K562 (cell line): Measurements from ENCODE around the gene MACROD2. TPM values are rescaled to one million over a fixed set of nuclear protein-coding genes. Genes with fewer than 3 reads are reported as not detected.

Experiments
- ATAC-seq: fragments of 200-7000 bp; cut with Tn5 transposase; 3 replicates; pipeline ENCODE4 v1.9.1; 2020; ENCODE audit warnings: moderate library complexity
- BruUV-seq: library from RNA; stranded (reverse); fragments of 400-500 nt; replicated peaks from 2 replicates; lab custom pipeline; 2021; lab: Mats Ljungman, UMichigan
- CTCF ChIA-PET: fragments of 300-600 bp; formaldehyde crosslinking; extraction: SDS; loops from one replicate; lab custom pipeline; 2021; ENCODE audit warnings: low intra/inter-chr PET ratio; lab: Yijun Ruan, JAX
- POLR2A ChIA-PET: fragments of 300-600, 350-650 bp; sonication (Branson Sonifier 250); formaldehyde crosslinking; extraction: SDS; loops from one replicate; lab custom pipeline; 2021; ENCODE audit warnings: antibody characterized with exemption, inconsistent platforms; lab: Yijun Ruan, JAX
- DNase-seq, 4 experiments: peaks; one replicate each; pipeline versions ENCODE4 v3.0.0 to v3.0.0-alpha.2; 2011 to 2018; ENCODE audit warnings: low spot score in 3 of 4, mixed read lengths in 3 of 4; ENCODE audit errors: extremely low read depth in 1 of 4
- FAIRE-seq: peaks from 2 replicates; lab custom pipeline; 2011; peaks lifted over from hg19 to GRCh38; lab: Jason Lieb, UNC
- H2AFZ ChIP-seq: 2 replicates; pipeline ENCODE4 v1.6.0; 2011; ENCODE audit warnings: low read depth, low read length, control low read depth, inconsistent platforms
- H3K27ac ChIP-seq: fragments of 200-600 bp; 3 replicates; pipeline ENCODE4 v1.8.0; 2011; ENCODE audit warnings: low read depth, mild to moderate bottlenecking, control low read depth, inconsistent platforms, low read length, moderate library complexity, mixed read lengths; ENCODE audit errors: extremely low read depth
- H3K27me3 ChIP-seq, 2 experiments: fragments of 300-600 bp in 1 of 2; 2 replicates in 1 of 2; 3 replicates in 1 of 2; pipeline versions ENCODE4 v1.6.0 to v1.8.0; 2011; ENCODE audit warnings: inconsistent platforms in 2 of 2, low read length in 2 of 2, mild to moderate bottlenecking in 1 of 2, mixed read lengths in 1 of 2, moderate library complexity in 1 of 2; ENCODE audit not compliant: control insufficient read depth in 2 of 2, insufficient read depth in 2 of 2
- H3K36me3 ChIP-seq: fragments of 300-600 bp; 3 replicates; pipeline ENCODE4 v1.8.0; 2011; ENCODE audit warnings: mild to moderate bottlenecking, low read length, inconsistent platforms; ENCODE audit not compliant: control insufficient read depth, insufficient read depth
- H3K4me1 ChIP-seq, 2 experiments: fragments of 200-600 bp in 1 of 2; replicated peaks in 1 of 2; 2 replicates in 1 of 2; 3 replicates in 1 of 2; pipeline versions ENCODE4 v1.5.1 to v1.8.0; 2011; ENCODE audit warnings: inconsistent platforms in 2 of 2, low read length in 2 of 2, mild to moderate bottlenecking in 1 of 2, mixed read lengths in 1 of 2, moderate library complexity in 1 of 2; ENCODE audit not compliant: control insufficient read depth in 2 of 2, insufficient read depth in 2 of 2
- H3K4me2 ChIP-seq: 2 replicates; pipeline ENCODE4 v1.6.1; 2011; ENCODE audit warnings: low read length, control low read depth, inconsistent platforms, mixed read lengths; ENCODE audit not compliant: insufficient read depth
- H3K4me3 ChIP-seq: fragments of 200-600 bp; sonication (generic), shearing (Covaris generic); 2 replicates; pipeline ENCODE4 v1.5.1; 2016; ENCODE audit warnings: control low read depth, inconsistent platforms
- H3K79me2 ChIP-seq: fragments of 200-600 bp; 3 replicates; pipeline ENCODE4 v1.8.0; 2011; ENCODE audit warnings: low read length, inconsistent platforms; ENCODE audit not compliant: control insufficient read depth, insufficient read depth
- H3K9ac ChIP-seq, 2 experiments: 2 replicates each; pipeline versions ENCODE4 v1.6.0 to v1.6.1; 2011; ENCODE audit warnings: low read depth in 2 of 2, low read length in 2 of 2, control low read depth in 1 of 2, inconsistent platforms in 1 of 2, mild to moderate bottlenecking in 1 of 2, mixed read lengths in 1 of 2; ENCODE audit not compliant: insufficient read depth in 1 of 2
- H3K9me1 ChIP-seq: one replicate; pipeline ENCODE4 v1.6.0; 2011; ENCODE audit warnings: inconsistent platforms, mild to moderate bottlenecking, low read length, moderate library complexity; ENCODE audit not compliant: control insufficient read depth, insufficient read depth
- H3K9me3 ChIP-seq: replicated peaks from 2 replicates; pipeline ENCODE4 v1.5.1; 2011; ENCODE audit warnings: low read depth, low read length, inconsistent platforms; ENCODE audit not compliant: control insufficient read depth, insufficient read depth
- H4K20me1 ChIP-seq: replicated peaks from 2 replicates; pipeline ENCODE4 v1.6.1; 2011; ENCODE audit warnings: low read length, inconsistent platforms, mixed read lengths; ENCODE audit not compliant: control insufficient read depth, insufficient read depth
- DIDO1 ChIP-seq: fragments of 450-650 bp; IDR thresholded peaks from 2 replicates; pipeline ENCODE4 v1.6.1; 2016; ENCODE audit warnings: low read depth, missing biosample characterization, missing genetic modification characterization
- HDAC1 ChIP-seq, 2 experiments: fragments of 450-650 bp; IDR thresholded peaks; 2 replicates each; pipeline ENCODE4 v1.6.1; 2016 to 2017; ENCODE audit warnings: inconsistent platforms in 1 of 2, mild to moderate bottlenecking in 1 of 2, moderate library complexity in 1 of 2
- KAT8 ChIP-seq: fragments of 450-650 bp; IDR thresholded peaks from 2 replicates; pipeline ENCODE4 v1.6.1; 2016; ENCODE audit warnings: low read depth, mild to moderate bottlenecking
- MTA2 ChIP-seq: fragments of 450-650 bp; IDR thresholded peaks from 2 replicates; pipeline ENCODE4 v1.6.1; 2016; ENCODE audit warnings: low read depth
- NFYB ChIP-seq: IDR thresholded peaks from 2 replicates; pipeline ENCODE4 v1.6.1; 2011; ENCODE audit warnings: mild to moderate bottlenecking, moderate library complexity; ENCODE audit not compliant: insufficient read length; ENCODE audit errors: extremely low read depth
- NR2F6 ChIP-seq: fragments of 450-650 bp; formaldehyde crosslinking; IDR thresholded peaks from 2 replicates; pipeline ENCODE4 v1.4.0; 2020; ENCODE audit warnings: mild to moderate bottlenecking
- RBM25 ChIP-seq: fragments of 200-400 bp; formaldehyde crosslinking; IDR thresholded peaks from 2 replicates; pipeline ENCODE4 v1.6.1; 2018; ENCODE audit warnings: low read length, low read depth, moderate library complexity; ENCODE audit not compliant: severe bottlenecking
- SIN3A ChIP-seq, 2 experiments: fragments of 150-350 bp in 1 of 2; IDR thresholded peaks; 2 replicates each; pipeline ENCODE4 v1.6.1; 2011 to 2016; ENCODE audit warnings: borderline replicate concordance in 2 of 2, low read depth in 2 of 2, low read length in 2 of 2, mild to moderate bottlenecking in 2 of 2, moderate library complexity in 2 of 2; ENCODE audit not compliant: control insufficient read depth in 1 of 2
- SP2 ChIP-seq: IDR thresholded peaks from 2 replicates; pipeline ENCODE4 v1.6.1; 2011; ENCODE audit warnings: mild to moderate bottlenecking, low read depth, low read length, moderate library complexity; ENCODE audit not compliant: poor library complexity, severe bottlenecking; ENCODE audit errors: extremely low read depth
- TSC22D4 ChIP-seq: fragments of 450-650 bp; IDR thresholded peaks from 2 replicates; pipeline ENCODE4 v1.6.1; 2016; ENCODE audit warnings: missing genetic modification characterization, missing biosample characterization, control low read depth
- ZNF384 ChIP-seq: IDR thresholded peaks from 2 replicates; pipeline ENCODE4 v1.6.1; 2012; ENCODE audit warnings: low read depth, low read length, improper control_type of control experiment
- ZNF583 ChIP-seq: fragments of 250-450 bp; sonication (Bioruptor Pico); IDR thresholded peaks from 2 replicates; pipeline ENCODE4 v1.4.0; 2020
- whole genome bisulfite sequencing: fragments of 100-300 bp; shearing (Covaris generic); methylation state at CpG from one replicate; pipeline ENCODE4 v1.1.6; 2016; ENCODE audit warnings: low coverage, mixed read lengths; ENCODE audit not compliant: insufficient coverage; ENCODE audit errors: missing lambda C conversion rate; 5-methylcytosine and 5-hydroxymethylcytosine counted together
- in situ Hi-C: fragments of 300-500 bp; cut with MboI; formaldehyde crosslinking; loops from 4 replicates; pipeline ENCODE4 v1.15.0; 2018; ENCODE audit warnings: inconsistent platforms, mixed read lengths
- intact Hi-C: fragments of 100-400 bp; cut with micrococcal nuclease; formaldehyde crosslinking; loops from 2 replicates; pipeline ENCODE4 v1.14.2; 2022
- polyA plus RNA-seq, 8 experiments: library from polyadenylated mRNA; depleted of rRNA in 4 of 8; stranded (reverse) in 5 of 8; unstranded in 3 of 8; fragments of >200 nt; fragmentation: Nextera tagmentation in 2 of 8; fragmentation: Illumina TruSeq in 1 of 8; extraction: Ambion mirVana in 2 of 8; extraction: Trizol in 1 of 8; gene quantifications; 2 replicates each; pipeline versions ENCODE4 v1.2.1 to v1.2.3, GENCODE V29; 2011 to 2014; ENCODE audit warnings: inconsistent platforms in 1 of 8, missing spikeins in 1 of 8
- total RNA-seq, 7 experiments: library from RNA; depleted of rRNA in 6 of 7; stranded (reverse); fragments of >200 nt in 6 of 7; fragmentation: Illumina TruSeq in 2 of 7; extraction: Trizol in 2 of 7; gene quantifications; 2 replicates each; pipeline versions ENCODE4 v1.2.1 to v1.2.3, GENCODE V29; 2011 to 2021; ENCODE audit warnings: low replicate concordance in 1 of 7

MACROD2 gene
- total and polyA plus RNA-seq, 9 of the 15 experiments (the other 6 are each of a cell fraction or from before 2014, with no cell fraction given) = not detected

- no peak for TF ChIP-seq ZNF583 (CRISPR knock-in tag)
- TF ChIP-seq ZNF384 = no peak
- TF ChIP-seq, all 486 proteins: peak for 0
Measured at GRCh38 chr20:15616626-15617025, 1621.3 kb downstream of the MACROD2 start (continued).

- no peak for FAIRE-seq
Measured at GRCh38 chr20:15618110-15618509, 1622.8 kb downstream of the MACROD2 start.

GRCh38 chr20:15618912-15619311 is 1623.6 kb downstream of the MACROD2 start:
- no peaks in the 10 kb centered on the region for H3K79me2 ChIP-seq
- FAIRE-seq = no peak

More at GRCh38 chr20:15618110-15618509, 1622.8 kb downstream of the MACROD2 start:
- H3K36me3 ChIP-seq = no peaks in the 10 kb centered on the region
- H3K27ac ChIP-seq = no peak overlapping the region
- H3K4me3 ChIP-seq = no peak overlapping the region
- ChIA-PET CTCF (no interaction called here), POLR2A (no interaction called here)
- no peak overlapping the region for H2AFZ ChIP-seq
- WGBS = 0% methylated on average over 1 of the region's 2 CpGs
- in situ Hi-C loops = no loop called here
- no peak overlapping the region for H3K4me2 ChIP-seq
- H3K27me3 ChIP-seq = no peaks in the 10 kb centered on the region
- H3K4me1 ChIP-seq = no peaks in the 10 kb centered on the region
- H4K20me1 ChIP-seq = no peaks in the 10 kb centered on the region
- no peaks in the 10 kb centered on the region for H3K9me1 ChIP-seq
- ATAC-seq (no peak), DNase-seq (no peak)
- no peak overlapping the region for H3K9ac ChIP-seq
- BruUV-seq = no TSS peak
- intact Hi-C loops = no loop called here
- no peaks in the 10 kb centered on the region for H3K9me3 ChIP-seq
- TF ChIP-seq SIN3A (IDR thresholded peaks at IDR 0.05; ENCODE audit: borderline replicate concordance in 2 of 2, control insufficient read depth in 1 of 2, low read depth in 2 of 2, low read length in 2 of 2) (no peak), TSC22D4 (tag) (no peak), HDAC1 (IDR thresholded peaks at IDR 0.05) (no peak)
- H3K79me2 ChIP-seq = no peaks in the 10 kb centered on the region

More at GRCh38 chr20:15618912-15619311, 1623.6 kb downstream of the MACROD2 start:
- POLR2A ChIA-PET = no interaction called here
- BruUV-seq = no TSS peak
- Histone ChIP-seq H3K27ac (no peak overlapping the region), H3K4me2 (no peak overlapping the region), H3K36me3 (no peaks in the 10 kb centered on the region), H3K9me3 (no peaks in the 10 kb centered on the region), H2AFZ (no peak overlapping the region), H3K9me1 (no peaks in the 10 kb centered on the region), H3K4me3 (no peak overlapping the region), H3K9ac (no peak overlapping the region), H4K20me1 (no peaks in the 10 kb centered on the region), H3K4me1 (no peaks in the 10 kb centered on the region), H3K27me3 (no peaks in the 10 kb centered on the region)
- CTCF ChIA-PET = no interaction called here
- no peak for ATAC-seq
- no peak for TF ChIP-seq KAT8
- TF ChIP-seq DIDO1 (tag) = no peak
- no peak for TF ChIP-seq RBM25
- no peak for TF ChIP-seq MTA2
- no peak for TF ChIP-seq NFYB
- TF ChIP-seq NR2F6 (CRISPR knock-in tag) = no peak
- no peak for TF ChIP-seq SP2
- intact Hi-C loops = no loop called here
- no peak for DNase-seq
- WGBS = 0% methylated on average over 4 of the region's 5 CpGs
- in situ Hi-C loops = no loop called here
